ENCODE measurements around the gene RNPEPL1. TPM values are rescaled to one million over a fixed set of nuclear protein-coding genes. Genes with fewer than 3 reads are reported as not detected.

The RNPEPL1 gene
- polyA plus RNA-seq, 2 of the 4 experiments (the other 2 are of a cell fraction), result 9.2 to 26.3 TPM

GRCh38 chr2:240581811-240582210 is 13.5 kb downstream of the RNPEPL1 start (continued):
- TF ChIP-seq TP53 (CRISPR knock-in tag; IDR thresholded peaks at IDR 0.05) (no peak), NR3C1 (IDR thresholded peaks at IDR 0.05) (no peak), EP300 (IDR thresholded peaks at IDR 0.05) (no peak), ESRRA (IDR thresholded peaks at IDR 0.05; ENCODE audit: borderline replicate concordance, low read length) (no peak)

- FAIRE-seq, result no peak
- H3K27ac ChIP-seq, result no peak overlapping the region
- POLR2A ChIA-PET, result no interaction called here
- WGBS (ENCODE audit: missing lambda C conversion rate), result 75% methylated on average over 3 of the region's 3 CpGs
- H3K9me3 ChIP-seq, result no peaks in the 10 kb centered on the region
- no peak for ATAC-seq
- H3K4me1 ChIP-seq, result peaks cover 39% of the 10 kb centered on the region
- DNase-seq (ENCODE audit: low read depth in 1 of 2, low spot score in 1 of 2), result no peak
- H3K4me3 ChIP-seq, result no peak overlapping the region
- H3K4me2 ChIP-seq, result no peak overlapping the region
- TF ChIP-seq ATOH8 (CRISPR knock-in tag; IDR thresholded peaks at IDR 0.05; ENCODE audit: low read depth) (no peak), FOXS1 (CRISPR knock-in tag; IDR thresholded peaks at IDR 0.05) (no peak), RAD21 (conservative IDR thresholded peaks at IDR 0.05 in 1 of 2, IDR thresholded peaks at IDR 0.05 in 1 of 2) (no peak), HOXA7 (CRISPR knock-in tag; IDR thresholded peaks at IDR 0.05) (no peak), CBX8 (IDR thresholded peaks at IDR 0.05) (no peak), HES2 (IDR thresholded peaks at IDR 0.05) (no peak), BCL3 (IDR thresholded peaks at IDR 0.05) (no peak), SMC3 (IDR thresholded peaks at IDR 0.05) (no peak), KDM5A (IDR thresholded peaks at IDR 0.05) (no peak), CBX2 (IDR thresholded peaks at IDR 0.05; ENCODE audit: borderline replicate concordance, low read depth) (no peak), PBX3 (IDR thresholded peaks at IDR 0.05) (no peak), RNF2 (IDR thresholded peaks at IDR 0.05; ENCODE audit: borderline replicate concordance, low read depth) (no peak), BHLHE40 (IDR thresholded peaks at IDR 0.05; ENCODE audit: low read depth, low read length) (no peak), MAZ (IDR thresholded peaks at IDR 0.05; ENCODE audit: borderline replicate concordance, low read depth, low read length) (no peak), MYC (IDR thresholded peaks at IDR 0.05; ENCODE audit: borderline replicate concordance, low read length) (no peak), POLR2AphosphoS2 (conservative IDR thresholded peaks at IDR 0.05; ENCODE audit: low read length) (no peak), ZSCAN20 (CRISPR knock-in tag; IDR thresholded peaks at IDR 0.05) (no peak)
- CTCF ChIA-PET, result interaction anchor here (1.7 kb wide), 1 partner anchor 17 kb away, joined by 7 read pairs; no protein-coding TSS in a partner anchor
Observed at GRCh38 chr2:240582781-240583180, 14.5 kb downstream of the RNPEPL1 start.

- Histone ChIP-seq H3K9me3 (no peaks in the 10 kb centered on the region), H3K4me3 (no peak overlapping the region), H3K4me2 (no peak overlapping the region), H3K27ac (no peak overlapping the region), H3K4me1 (peaks cover 44% of the 10 kb centered on the region)
- ATAC-seq (no peak), FAIRE-seq (no peak), DNase-seq (ENCODE audit: low read depth in 1 of 2, low spot score in 1 of 2) (no peak)
- WGBS (ENCODE audit: missing lambda C conversion rate), result 100% methylated on average over 4 of the region's 4 CpGs
- TF ChIP-seq HEYL (CRISPR knock-in tag; IDR thresholded peaks at IDR 0.05), result no peak
- no peak for TF ChIP-seq FOSL2 (IDR thresholded peaks at IDR 0.05)
- no peak for TF ChIP-seq FOSL2 (CRISPR knock-in tag; IDR thresholded peaks at IDR 0.05)
- no peak for TF ChIP-seq FOXS1 (CRISPR knock-in tag; IDR thresholded peaks at IDR 0.05)
- no peak for TF ChIP-seq CEBPB (IDR thresholded peaks at IDR 0.05)
- TF ChIP-seq RCOR1 (IDR thresholded peaks at IDR 0.05; ENCODE audit: low read depth, low read length), result no peak
- no peak for TF ChIP-seq HMGXB4 (CRISPR knock-in tag; IDR thresholded peaks at IDR 0.05; ENCODE audit: borderline replicate concordance)
- no peak for TF ChIP-seq ZSCAN20 (CRISPR knock-in tag; IDR thresholded peaks at IDR 0.05)
- TF ChIP-seq CHD4 (IDR thresholded peaks at IDR 0.05; ENCODE audit: borderline replicate concordance), result no peak
- no peak for TF ChIP-seq NFE2L2 (conservative IDR thresholded peaks at IDR 0.05; ENCODE audit: low read length)
- no peak for TF ChIP-seq EP300 (IDR thresholded peaks at IDR 0.05)
- no peak for TF ChIP-seq MAX (IDR thresholded peaks at IDR 0.05)
- no peak for TF ChIP-seq MAFK (IDR thresholded peaks at IDR 0.05; ENCODE audit: partially characterized antibody)
- no peak for TF ChIP-seq RAD21 (conservative IDR thresholded peaks at IDR 0.05 in 1 of 2, IDR thresholded peaks at IDR 0.05 in 1 of 2)
- no peak for TF ChIP-seq GATA3 (IDR thresholded peaks at IDR 0.05; ENCODE audit: borderline replicate concordance)
- no peak for TF ChIP-seq BHLHE40 (IDR thresholded peaks at IDR 0.05; ENCODE audit: low read depth, low read length)
- no peak for TF ChIP-seq HDAC2 (IDR thresholded peaks at IDR 0.05)
- ChIA-PET CTCF (interaction anchor here (0.6 to 1.7 kb wide), 3 partner anchors 15 to 469 kb away, joined by 3 to 7 read pairs (median 4); partner anchors contain the start of gene RNPEPL1), POLR2A (no interaction called here)
Observed at GRCh38 chr2:240583774-240584173, 15.5 kb downstream of the RNPEPL1 start.

Measured in A549 (cell line).